Stimulated activated naive CD8-positive, alpha-beta T cell treated with anti-CD3 and anti-CD28 coated beads, Interleukin-15, Interleukin-2, amounts not matched to agents 100 U/mL and 50 U/mL, for 24 hours (primary cell): ENCODE data around the gene SERTAD2.

Experiments
- ATAC-seq: fragments of 150-1000 bp; cut with Tn5 transposase; one replicate; pipeline ENCODE4 v1.10.0; 2021
- DNase-seq: peaks from one replicate; pipeline ENCODE4 v3.0.0; 2021

SERTAD2 gene

GRCh38 chr2:64672708-64673107 is 19.0 kb upstream of the SERTAD2 start:
- ATAC-seq = no peak
- DNase-seq = no peak

- ATAC-seq (no peak), DNase-seq (no peak)
These were observed 16.3 kb upstream of the SERTAD2 start for GRCh38 chr2:64670047-64670446.

GRCh38 chr2:64669288-64669687 is 15.6 kb upstream of the SERTAD2 start:
- ATAC-seq (no peak), DNase-seq (no peak)

GRCh38 chr2:64668542-64668941 is 14.8 kb upstream of the SERTAD2 start:
- ATAC-seq (no peak), DNase-seq (no peak)

- ATAC-seq = no peak
These were observed 13.8 kb upstream of the SERTAD2 start for GRCh38 chr2:64667535-64667934.

GRCh38 chr2:64666810-64667438 is 13.2 kb upstream of the SERTAD2 start:
- ATAC-seq = no peak
- DNase-seq = no peak

More at GRCh38 chr2:64667535-64667934, 13.8 kb upstream of the SERTAD2 start:
- no peak for DNase-seq

- DNase-seq = no peak
- ATAC-seq = no peak
These were observed 12.0 kb upstream of the SERTAD2 start for GRCh38 chr2:64665709-64666108.

GRCh38 chr2:64663402-64663801 is 9.7 kb upstream of the SERTAD2 start:
- ATAC-seq (no peak), DNase-seq (no peak)

- ATAC-seq (no peak), DNase-seq (no peak)
These were observed 8.0 kb upstream of the SERTAD2 start for GRCh38 chr2:64661741-64662169.

- ATAC-seq (no peak), DNase-seq (no peak)
These were observed 5.5 kb upstream of the SERTAD2 start for GRCh38 chr2:64659252-64659651.

- no peak for ATAC-seq
- no peak for DNase-seq
These were observed 4.6 kb upstream of the SERTAD2 start for GRCh38 chr2:64658269-64658668.

GRCh38 chr2:64657411-64657810 is 3.7 kb upstream of the SERTAD2 start:
- no peak for DNase-seq
- ATAC-seq = no peak

GRCh38 chr2:64656379-64656778 is 2.7 kb upstream of the SERTAD2 start:
- ATAC-seq (no peak), DNase-seq (no peak)

GRCh38 chr2:64655873-64656272 is 2.2 kb upstream of the SERTAD2 start:
- ATAC-seq (peak; percentile 4), DNase-seq (peak; percentile 39)

GRCh38 chr2:64655018-64655664 is 1.4 kb upstream of the SERTAD2 start:
- peak; percentile 53 for DNase-seq

GRCh38 chr2:64654063-64654811 is 524 bp upstream of the SERTAD2 start:
- DNase-seq (peak; percentile 73), ATAC-seq (peak; percentile 67)

More at GRCh38 chr2:64655018-64655664, 1.4 kb upstream of the SERTAD2 start:
- peak; percentile 37 for ATAC-seq

- peak; percentile 47 for DNase-seq
- ATAC-seq = no peak
These were observed 1.2 kb downstream of the SERTAD2 start for GRCh38 chr2:64652231-64653108.

- DNase-seq (no peak), ATAC-seq (no peak)
These were observed 2.1 kb downstream of the SERTAD2 start for GRCh38 chr2:64651590-64651989.

GRCh38 chr2:64650722-64651338 is 2.9 kb downstream of the SERTAD2 start:
- DNase-seq (no peak), ATAC-seq (no peak)

GRCh38 chr2:64650296-64650695 is 3.4 kb downstream of the SERTAD2 start:
- no peak for ATAC-seq
- no peak for DNase-seq

GRCh38 chr2:64649626-64650025 is 4.1 kb downstream of the SERTAD2 start:
- DNase-seq = peak; percentile 18
- ATAC-seq = no peak

GRCh38 chr2:64649013-64649484 is 4.7 kb downstream of the SERTAD2 start:
- no peak for DNase-seq
- ATAC-seq = no peak
